ENCODE data around the gene USH2A. TPM values are rescaled to one million over a fixed set of nuclear protein-coding genes. Genes with fewer than 3 reads are reported as not detected.

USH2A gene
- total and polyA plus RNA-seq, 8 donors = 0.03 to 0.28 (median 0.06) TPM

DNA sequence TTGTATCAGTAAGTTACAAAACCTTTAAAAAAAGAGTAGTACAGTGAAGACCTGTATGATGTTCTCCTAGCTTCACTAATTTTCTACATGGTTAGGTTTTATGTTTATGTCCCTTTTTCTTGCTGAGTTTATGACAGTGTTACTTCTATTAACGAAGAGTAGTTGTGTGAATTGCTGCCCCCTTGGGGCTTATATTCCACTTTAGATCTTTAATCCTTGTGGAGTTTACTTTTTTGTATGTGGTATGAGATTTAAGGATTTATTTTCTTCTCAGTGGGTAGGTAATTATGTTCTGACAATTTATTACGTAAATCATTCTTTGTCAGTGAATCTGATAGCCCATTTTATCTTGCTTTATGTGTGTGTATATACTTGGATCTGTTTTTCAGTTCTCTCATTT is 841.4 kb downstream of the USH2A start:
- no peak for DNase-seq
- Histone ChIP-seq H3K9me3 (no peaks in the 10 kb centered on the region), H3K27ac (no peak overlapping the region), H3K36me3 (peaks cover 0 to 46% (median 0%) of the 10 kb centered on the region in 3 donors), H3K4me3 (no peak overlapping the region), H3K27me3 (no peaks in the 10 kb centered on the region), H3K4me1 (no peaks in the 10 kb centered on the region)
- no peak for FAIRE-seq
- TF ChIP-seq, protein P1, sequence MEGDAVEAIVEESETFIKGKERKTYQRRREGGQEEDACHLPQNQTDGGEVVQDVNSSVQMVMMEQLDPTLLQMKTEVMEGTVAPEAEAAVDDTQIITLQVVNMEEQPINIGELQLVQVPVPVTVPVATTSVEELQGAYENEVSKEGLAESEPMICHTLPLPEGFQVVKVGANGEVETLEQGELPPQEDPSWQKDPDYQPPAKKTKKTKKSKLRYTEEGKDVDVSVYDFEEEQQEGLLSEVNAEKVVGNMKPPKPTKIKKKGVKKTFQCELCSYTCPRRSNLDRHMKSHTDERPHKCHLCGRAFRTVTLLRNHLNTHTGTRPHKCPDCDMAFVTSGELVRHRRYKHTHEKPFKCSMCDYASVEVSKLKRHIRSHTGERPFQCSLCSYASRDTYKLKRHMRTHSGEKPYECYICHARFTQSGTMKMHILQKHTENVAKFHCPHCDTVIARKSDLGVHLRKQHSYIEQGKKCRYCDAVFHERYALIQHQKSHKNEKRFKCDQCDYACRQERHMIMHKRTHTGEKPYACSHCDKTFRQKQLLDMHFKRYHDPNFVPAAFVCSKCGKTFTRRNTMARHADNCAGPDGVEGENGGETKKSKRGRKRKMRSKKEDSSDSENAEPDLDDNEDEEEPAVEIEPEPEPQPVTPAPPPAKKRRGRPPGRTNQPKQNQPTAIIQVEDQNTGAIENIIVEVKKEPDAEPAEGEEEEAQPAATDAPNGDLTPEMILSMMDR (IDR thresholded peaks at IDR 0.05) = no peak
- ATAC-seq = no peak
- 88 to 92% methylated on average over 2 of the region's 2 CpGs for WGBS, 2 donors
- intact Hi-C loops (cut with DNase I) = no loop called here

Measured in pancreas (tissue), 10 donors.